ENCODE data around the gene TEX13D.

DNA sequence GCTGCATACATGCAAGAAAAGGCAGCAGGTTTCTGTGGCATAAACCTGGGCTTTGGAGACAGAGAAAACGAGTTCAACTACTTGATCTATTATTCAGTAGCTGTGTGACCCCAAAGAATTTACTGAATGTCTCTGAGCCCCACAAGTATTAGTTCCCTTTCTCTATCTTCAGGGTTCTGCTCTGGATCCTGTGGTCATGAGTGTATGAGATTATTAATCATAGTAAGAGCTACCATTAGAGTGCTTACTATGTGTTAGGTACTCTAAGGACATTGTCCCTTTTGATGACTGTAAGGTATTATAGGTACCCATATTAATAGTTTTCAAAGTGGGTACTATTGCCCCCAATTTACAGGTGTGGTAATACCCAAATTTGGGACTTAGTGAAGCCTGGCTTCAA, 5.5 kb downstream of the TEX13D start:
- no peak for TF ChIP-seq EZH2phosphoT487 (IDR thresholded peaks at IDR 0.05; ENCODE audit: borderline replicate concordance, low read depth, low read length)
- no peak for TF ChIP-seq CTCF (conservative IDR thresholded peaks at IDR 0.05; ENCODE audit: low read length)
